Measurements from ENCODE around the gene H3-3A. TPM values are rescaled to one million over a fixed set of nuclear protein-coding genes. Genes with fewer than 3 reads are reported as not detected.
A peak's percentile ranks its signal among the peaks of the same experiment; 100 is the strongest.

H3-3A gene
- total RNA-seq (2022) (539 and 568 TPM in 2 replicates), Bru-seq, nascent RNA (percentile 97 among the genes with signal in this experiment), BruChase-seq, experiment 1, labeled RNA remaining after a 6-hour chase (percentile 97 among the genes with signal in this experiment), BruChase-seq, experiment 2, labeled RNA remaining after a 2-hour chase (percentile 94 among the genes with signal in this experiment)
- long read RNA-seq, transcript H3F3A-203 (4 exons, 1,088 nt), result major isoform, 501 of 532 reads
- long read RNA-seq, partial matches to known transcripts, result 0 of 532 reads
- long read RNA-seq, other reads (novel, unspliced or antisense), result 27 of 532 reads

- H3K4me3 Mint-ChIP-seq (ENCODE audit: low read depth, unreplicated experiment), result peak within 1 kb of the TSS; percentile 89
- peaks cover 39% of the 10 kb centered on the region for H3K4me1 Mint-ChIP-seq (ENCODE audit: low read depth, unreplicated experiment)
- no TSS peak for BruUV-seq (replicated peaks)
- H3K27me3 Mint-ChIP-seq (ENCODE audit: unreplicated experiment), result no peaks in the 10 kb centered on the region
- peak within 1 kb of the TSS; percentile 94 for H3K27ac Mint-ChIP-seq (ENCODE audit: unreplicated experiment)
- H3K9me3 Mint-ChIP-seq (ENCODE audit: low read depth, unreplicated experiment), result no peaks in the 10 kb centered on the region
- no peak for TF ChIP-seq CTCF (IDR thresholded peaks at IDR 0.05; ENCODE audit: unreplicated experiment)
- H3K36me3 Mint-ChIP-seq (ENCODE audit: insufficient read depth, unreplicated experiment), result peaks cover 73% of the 10 kb centered on the region
- intact Hi-C loops (cut with micrococcal nuclease; ENCODE audit: unreplicated experiment), result loop anchor here (10.0 kb wide), 2 partner anchors 122 to 188 kb away; partner anchors contain the start of gene ACBD3
- CTCF ChIA-PET, result interaction anchor here (0.6 to 1.9 kb wide), 10 partner anchors 29 to 335 kb away, joined by 3 to 6 read pairs (median 4); partner anchors contain the start of gene SDE2
- DNase-seq, result peak; percentile 99
Observed at GRCh38 chr1:226062558-226063223, at the start of gene H3-3A. Gene H3-3A, plus strand, starts transcription at chr1:226062716. Its CDS starts 1,636 bp downstream, at chr1:226064352.

- no peak for DNase-seq
- BruUV-seq (replicated peaks), result no TSS peak
- no peak for TF ChIP-seq CTCF (IDR thresholded peaks at IDR 0.05; ENCODE audit: unreplicated experiment)
- H3K36me3 Mint-ChIP-seq (ENCODE audit: insufficient read depth, unreplicated experiment), result no peaks in the 10 kb centered on the region
- peaks cover 23% of the 10 kb centered on the region for H3K27me3 Mint-ChIP-seq (ENCODE audit: unreplicated experiment)
- no peak overlapping the region for H3K27ac Mint-ChIP-seq (ENCODE audit: unreplicated experiment)
- intact Hi-C loops (cut with micrococcal nuclease; ENCODE audit: unreplicated experiment), result no loop called here
- H3K4me3 Mint-ChIP-seq (ENCODE audit: low read depth, unreplicated experiment), result no peak overlapping the region
- no peaks in the 10 kb centered on the region for H3K4me1 Mint-ChIP-seq (ENCODE audit: low read depth, unreplicated experiment)
- H3K9me3 Mint-ChIP-seq (ENCODE audit: low read depth, unreplicated experiment), result no peaks in the 10 kb centered on the region
- CTCF ChIA-PET, result interaction anchor here (0.6 kb wide), 1 partner anchor 60 kb away, joined by 3 read pairs; no protein-coding TSS in a partner anchor
Observed at GRCh38 chr1:226017070-226017469, 45.4 kb upstream of the H3-3A start.

GRCh38 chr1:226019572-226019971, 42.9 kb upstream of the H3-3A start:
- BruUV-seq (replicated peaks), result no TSS peak
- CTCF ChIA-PET, result interaction anchor here (0.7 kb wide), 2 partner anchors 448 to 1137 kb away, joined by 4 to 10 read pairs; no protein-coding TSS in a partner anchor
- Mint-ChIP-seq H3K27ac (ENCODE audit: unreplicated experiment) (no peak overlapping the region), H3K27me3 (ENCODE audit: unreplicated experiment) (peaks cover 5% of the 10 kb centered on the region), H3K4me3 (ENCODE audit: low read depth, unreplicated experiment) (no peak overlapping the region), H3K9me3 (ENCODE audit: low read depth, unreplicated experiment) (no peaks in the 10 kb centered on the region), H3K36me3 (ENCODE audit: insufficient read depth, unreplicated experiment) (no peaks in the 10 kb centered on the region), H3K4me1 (ENCODE audit: low read depth, unreplicated experiment) (no peaks in the 10 kb centered on the region)
- no peak for TF ChIP-seq CTCF (IDR thresholded peaks at IDR 0.05; ENCODE audit: unreplicated experiment)
- intact Hi-C loops (cut with micrococcal nuclease; ENCODE audit: unreplicated experiment), result no loop called here
- no peak for DNase-seq

GRCh38 chr1:226021401-226021800, 41.1 kb upstream of the H3-3A start:
- CTCF ChIA-PET, result interaction anchor here (1.0 kb wide), 1 partner anchor 22 kb away, joined by 4 read pairs; the partner anchor contains the start of gene SDE2
- intact Hi-C loops (cut with micrococcal nuclease; ENCODE audit: unreplicated experiment), result no loop called here
- Mint-ChIP-seq H3K4me1 (ENCODE audit: low read depth, unreplicated experiment) (no peaks in the 10 kb centered on the region), H3K27ac (ENCODE audit: unreplicated experiment) (no peak overlapping the region), H3K27me3 (ENCODE audit: unreplicated experiment) (no peaks in the 10 kb centered on the region), H3K9me3 (ENCODE audit: low read depth, unreplicated experiment) (no peaks in the 10 kb centered on the region), H3K4me3 (ENCODE audit: low read depth, unreplicated experiment) (no peak overlapping the region), H3K36me3 (ENCODE audit: insufficient read depth, unreplicated experiment) (no peaks in the 10 kb centered on the region)
- no peak for TF ChIP-seq CTCF (IDR thresholded peaks at IDR 0.05; ENCODE audit: unreplicated experiment)
- BruUV-seq (replicated peaks), result no TSS peak
- DNase-seq, result no peak

Measured in Calu3 (cell line).